HEK293T (cell line): ENCODE measurements around the gene GSTM3.

Experiments
- CTCF ChIA-PET: fragments of 350-600 bp; formaldehyde crosslinking; extraction: SDS; loops from one replicate; lab custom pipeline; 2021; ENCODE audit warnings: antibody characterized with exemption, inconsistent platforms; lab: Yijun Ruan, JAX
- POLR2A ChIA-PET: fragments of 350-600 bp; formaldehyde crosslinking; extraction: SDS; loops from one replicate; lab custom pipeline; 2020; ENCODE audit warnings: antibody characterized with exemption, inconsistent platforms; lab: Yijun Ruan, JAX
- DNase-seq: peaks from one replicate; pipeline ENCODE4 v3.0.0; 2012; ENCODE audit warnings: mixed read lengths; ENCODE audit errors: extremely low spot score
- ARNT ChIP-seq: fragments of 450-650 bp; IDR thresholded peaks from 2 replicates; pipeline ENCODE4 v1.6.1; 2017; ENCODE audit warnings: mild to moderate bottlenecking
- BHLHE40 ChIP-seq: fragments of 450-650 bp; IDR thresholded peaks from 2 replicates; pipeline ENCODE4 v1.6.1; 2016; ENCODE audit warnings: mild to moderate bottlenecking, moderate library complexity, borderline replicate concordance
- CTBP1 ChIP-seq: fragments of 450-650 bp; IDR thresholded peaks from 2 replicates; pipeline ENCODE4 v1.6.1; 2016; ENCODE audit warnings: borderline replicate concordance
- ELF4 ChIP-seq: fragments of 450-650 bp; IDR thresholded peaks from 2 replicates; pipeline ENCODE4 v1.6.1; 2017; ENCODE audit warnings: antibody characterized with exemption
- FOXA1 ChIP-seq: fragments of 450-650 bp; IDR thresholded peaks from 2 replicates; pipeline ENCODE4 v1.6.1; 2016; ENCODE audit warnings: mild to moderate bottlenecking
- FOXK2 ChIP-seq: fragments of 450-650 bp; IDR thresholded peaks from 2 replicates; pipeline ENCODE4 v1.6.1; 2016; ENCODE audit warnings: mild to moderate bottlenecking
- FOXM1 ChIP-seq: fragments of 450-650 bp; IDR thresholded peaks from 2 replicates; pipeline ENCODE4 v1.6.1; 2017; ENCODE audit warnings: mild to moderate bottlenecking, borderline replicate concordance
- HDGF ChIP-seq: fragments of 450-650 bp; IDR thresholded peaks from 2 replicates; pipeline ENCODE4 v1.6.1; 2017; ENCODE audit warnings: antibody characterized with exemption, borderline replicate concordance
- L3MBTL2 ChIP-seq: fragments of 450-650 bp; conservative IDR thresholded peaks from 2 replicates; pipeline ENCODE4 v1.6.1; 2016; ENCODE audit warnings: mild to moderate bottlenecking
- LEF1 ChIP-seq: fragments of 450-650 bp; IDR thresholded peaks from 2 replicates; pipeline ENCODE4 v1.6.1; 2017; ENCODE audit warnings: mild to moderate bottlenecking, borderline replicate concordance
- NFRKB ChIP-seq: fragments of 450-650 bp; IDR thresholded peaks from 2 replicates; pipeline ENCODE4 v1.6.1; 2016; ENCODE audit warnings: mild to moderate bottlenecking, moderate library complexity
- PKNOX1 ChIP-seq: fragments of 450-650 bp; IDR thresholded peaks from 2 replicates; pipeline ENCODE4 v1.6.1; 2016
- SP1 ChIP-seq: fragments of 450-650 bp; IDR thresholded peaks from 2 replicates; pipeline ENCODE4 v1.6.1; 2017
- SUZ12 ChIP-seq: fragments of 450-650 bp; IDR thresholded peaks from 2 replicates; pipeline ENCODE4 v1.6.1; 2016; ENCODE audit warnings: mild to moderate bottlenecking
- TARDBP ChIP-seq: fragments of 450-650 bp; IDR thresholded peaks from 2 replicates; pipeline ENCODE4 v1.6.1; 2016
- ZNF384 ChIP-seq: fragments of 450-650 bp; IDR thresholded peaks from 2 replicates; pipeline ENCODE4 v1.6.1; 2016

The GSTM3 gene

GRCh38 chr1:109725510-109725909, 15.3 kb downstream of the GSTM3 start:
- TF ChIP-seq FOXA1 (no peak), SUZ12 (no peak), CTBP1 (no peak), FOXM1 (no peak), PKNOX1 (no peak), ELF4 (no peak), BHLHE40 (no peak), ZNF384 (no peak), HDGF (no peak), ARNT (no peak)
- DNase-seq, result no peak
- POLR2A ChIA-PET, result no interaction called here
- CTCF ChIA-PET, result no interaction called here

GRCh38 chr1:109724933-109725332, 15.9 kb downstream of the GSTM3 start:
- DNase-seq, result no peak
- TF ChIP-seq LEF1 (no peak), FOXA1 (no peak), BHLHE40 (no peak), HDGF (no peak), ELF4 (no peak), SUZ12 (no peak), SP1 (no peak), FOXM1 (no peak), FOXK2 (no peak), NFRKB (no peak)
- ChIA-PET CTCF (no interaction called here), POLR2A (no interaction called here)

GRCh38 chr1:109722908-109723691, 17.7 kb downstream of the GSTM3 start:
- CTCF ChIA-PET, result no interaction called here
- POLR2A ChIA-PET, result no interaction called here
- no peak for TF ChIP-seq TARDBP
- no peak for TF ChIP-seq CTBP1
- no peak for TF ChIP-seq ELF4
- no peak for TF ChIP-seq LEF1
- TF ChIP-seq FOXK2, result no peak
- no peak for TF ChIP-seq FOXA1
- no peak for TF ChIP-seq PKNOX1
- no peak for TF ChIP-seq FOXM1
- TF ChIP-seq NFRKB, result no peak
- TF ChIP-seq ARNT, result no peak
- no peak for TF ChIP-seq SUZ12
- TF ChIP-seq BHLHE40, result no peak
- no peak for TF ChIP-seq HDGF
- no peak for TF ChIP-seq L3MBTL2
- TF ChIP-seq SP1, result no peak
- no peak for TF ChIP-seq ZNF384
- DNase-seq, result no peak

GRCh38 chr1:109721971-109722370, 18.9 kb downstream of the GSTM3 start:
- POLR2A ChIA-PET, result no interaction called here
- no peak for DNase-seq
- TF ChIP-seq ZNF384, result no peak
- CTCF ChIA-PET, result interaction anchor here (1.4 kb wide), 1 partner anchor 55 kb away, joined by 4 read pairs; no protein-coding TSS in a partner anchor

- ChIA-PET CTCF (interaction anchor here (1.4 kb wide), 1 partner anchor 56 kb away, joined by 4 read pairs; no protein-coding TSS in a partner anchor), POLR2A (no interaction called here)
- no peak for DNase-seq
- TF ChIP-seq SP1, result no peak
Observed at GRCh38 chr1:109721042-109721441, 19.8 kb downstream of the GSTM3 start.

GRCh38 chr1:109719337-109719837, 21.5 kb downstream of the GSTM3 start:
- CTCF ChIA-PET, result no interaction called here
- POLR2A ChIA-PET, result no interaction called here
- DNase-seq, result no peak
- no peak for TF ChIP-seq FOXK2
- no peak for TF ChIP-seq BHLHE40
- no peak for TF ChIP-seq FOXA1
- no peak for TF ChIP-seq ARNT
- no peak for TF ChIP-seq CTBP1
- no peak for TF ChIP-seq FOXM1
- no peak for TF ChIP-seq SUZ12
- no peak for TF ChIP-seq PKNOX1
- TF ChIP-seq L3MBTL2, result no peak
- TF ChIP-seq TARDBP, result no peak
- no peak for TF ChIP-seq NFRKB
- TF ChIP-seq HDGF, result no peak
- TF ChIP-seq ELF4, result no peak
- no peak for TF ChIP-seq LEF1

- ChIA-PET CTCF (interaction anchor here (0.7 to 1.0 kb wide), 3 partner anchors 48 to 56 kb away, joined by 3 to 4 read pairs (median 3); no protein-coding TSS in a partner anchor), POLR2A (no interaction called here)
- TF ChIP-seq FOXK2 (no peak), SUZ12 (no peak), PKNOX1 (no peak), NFRKB (no peak), LEF1 (no peak), FOXM1 (no peak), ELF4 (no peak), BHLHE40 (no peak), FOXA1 (no peak), HDGF (no peak), ARNT (no peak), ZNF384 (no peak), L3MBTL2 (no peak), SP1 (no peak)
- DNase-seq, result no peak
Observed at GRCh38 chr1:109718495-109718894, 22.3 kb downstream of the GSTM3 start.
